COLO668 (cell line): Measurements from ENCODE around the gene CLDN22.
"Not testable (repeated sequence)": the region's sequence is repeated elsewhere in the genome, so short reads cannot be mapped to it uniquely, and the experiment has no call there.

ENCODE experiments used
- DNase-seq: peaks from one replicate; lab custom pipeline; 2025; ENCODE audit not compliant: unreplicated experiment; lab: John Stamatoyannopoulos, UW

Gene CLDN22

DNA sequence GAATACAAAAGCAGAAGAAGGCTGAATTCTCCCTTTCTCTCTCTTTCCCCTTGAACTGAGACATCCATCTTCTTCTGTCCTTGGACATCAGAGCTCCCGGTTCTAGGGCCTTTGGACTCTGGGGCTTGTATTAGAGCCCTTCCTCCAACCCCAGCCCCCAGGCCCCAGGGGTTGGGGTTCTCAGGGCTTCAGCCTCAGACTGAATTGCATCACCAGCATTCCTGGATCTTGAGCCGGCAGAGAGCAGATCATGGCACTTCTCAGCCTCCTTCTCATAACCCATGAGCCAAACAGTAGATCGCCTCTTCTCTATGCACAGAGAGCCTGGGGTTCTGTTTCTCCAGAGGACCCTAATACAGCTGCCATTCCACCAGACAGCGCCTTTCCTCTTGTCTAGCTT, 27.5 kb upstream of the CLDN22 start:
- no peak for DNase-seq

DNA sequence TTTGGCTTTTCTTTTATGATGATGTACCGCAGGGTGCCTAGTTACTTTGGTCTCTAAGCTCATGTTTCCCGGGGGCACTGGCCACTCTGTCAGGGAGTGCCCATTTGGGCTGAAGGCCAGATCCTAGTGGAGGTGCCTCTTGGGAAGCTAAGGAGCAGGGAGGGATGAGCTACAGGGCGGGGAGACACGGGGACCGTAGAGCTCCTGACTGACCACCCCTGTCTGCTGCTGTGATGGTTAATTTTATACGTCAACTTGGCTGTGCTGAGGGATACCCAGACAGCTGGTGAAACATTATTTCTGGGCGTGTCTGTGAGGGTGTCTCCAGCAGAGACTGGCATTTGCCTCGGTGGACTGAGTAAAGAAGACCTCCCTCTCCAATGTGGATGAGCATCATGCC, 27.1 kb upstream of the CLDN22 start:
- no peak for DNase-seq

DNA sequence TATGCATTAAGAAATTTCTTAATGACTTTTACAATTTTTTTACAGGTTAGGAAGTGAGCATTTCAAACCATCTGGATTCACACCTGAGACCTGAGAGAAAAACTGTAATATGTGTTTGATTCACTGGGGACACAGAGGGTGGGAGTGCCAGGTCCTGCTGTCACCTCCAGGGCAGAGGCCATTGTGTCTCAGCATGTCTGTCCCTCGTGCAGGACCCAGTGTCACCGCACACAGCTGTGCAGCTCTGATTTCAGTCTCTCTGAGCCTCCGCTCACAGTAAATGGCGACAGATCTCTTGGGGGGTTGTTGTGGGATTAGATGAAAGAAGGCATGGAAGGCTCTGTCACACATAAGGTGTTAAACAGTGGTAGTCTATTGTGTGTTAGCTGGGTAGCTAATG, 25.2 kb upstream of the CLDN22 start:
- DNase-seq = no peak

DNA sequence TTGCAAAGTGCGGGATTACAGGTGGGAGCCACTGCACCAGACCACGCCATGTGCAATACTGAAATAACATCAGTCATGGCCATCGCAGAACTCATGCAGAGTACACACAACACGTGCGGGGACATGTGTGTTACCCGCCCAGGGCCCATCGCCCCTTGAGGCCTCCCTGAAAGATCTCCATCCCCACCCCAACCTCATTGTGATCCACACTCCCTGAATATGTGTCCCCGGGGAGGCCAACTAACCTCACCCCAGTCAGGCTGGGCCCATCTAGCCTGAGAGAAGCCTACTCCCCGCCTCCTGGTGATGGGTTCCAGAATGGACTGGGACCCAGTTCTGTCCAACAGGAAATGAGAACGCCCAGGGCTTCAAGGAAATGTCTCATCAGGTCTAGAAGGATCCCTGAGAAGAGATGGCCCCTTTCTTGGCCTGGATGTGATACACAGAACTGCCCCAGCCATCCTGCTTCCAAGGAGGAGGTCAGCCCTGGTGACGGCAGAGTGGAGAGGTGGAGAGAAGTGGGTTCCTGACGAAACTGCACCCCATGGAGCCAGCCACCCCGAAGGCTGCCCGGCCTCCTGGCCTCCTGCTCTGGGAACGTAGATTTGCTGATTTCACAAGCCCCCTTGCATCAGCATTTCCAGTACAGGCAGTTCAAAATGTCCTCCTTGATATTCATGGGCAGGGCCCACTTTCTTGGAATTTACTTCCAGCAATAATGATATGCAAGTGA, 24.6 kb upstream of the CLDN22 start:
- no peak for DNase-seq

DNA sequence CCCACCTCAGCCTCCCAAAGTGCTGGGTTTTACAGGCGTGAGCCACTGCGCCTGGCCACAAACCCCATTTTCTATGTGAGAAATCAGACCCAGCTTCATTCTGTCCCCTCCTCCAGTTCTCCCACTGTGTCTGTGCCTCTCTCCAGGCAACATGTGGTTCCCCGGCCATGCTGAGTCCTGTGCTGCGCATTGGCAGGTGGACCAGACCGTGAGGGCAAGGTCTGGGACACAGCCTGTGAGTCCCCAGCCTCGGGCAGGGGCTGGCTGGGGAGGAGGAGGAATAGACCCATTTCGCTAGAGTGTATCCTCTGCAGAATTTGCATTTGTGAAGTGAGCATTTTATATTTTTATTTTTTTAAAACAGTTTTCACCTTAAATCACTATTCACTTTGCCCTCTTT, 23.7 kb upstream of the CLDN22 start:
- DNase-seq = no peak

DNA sequence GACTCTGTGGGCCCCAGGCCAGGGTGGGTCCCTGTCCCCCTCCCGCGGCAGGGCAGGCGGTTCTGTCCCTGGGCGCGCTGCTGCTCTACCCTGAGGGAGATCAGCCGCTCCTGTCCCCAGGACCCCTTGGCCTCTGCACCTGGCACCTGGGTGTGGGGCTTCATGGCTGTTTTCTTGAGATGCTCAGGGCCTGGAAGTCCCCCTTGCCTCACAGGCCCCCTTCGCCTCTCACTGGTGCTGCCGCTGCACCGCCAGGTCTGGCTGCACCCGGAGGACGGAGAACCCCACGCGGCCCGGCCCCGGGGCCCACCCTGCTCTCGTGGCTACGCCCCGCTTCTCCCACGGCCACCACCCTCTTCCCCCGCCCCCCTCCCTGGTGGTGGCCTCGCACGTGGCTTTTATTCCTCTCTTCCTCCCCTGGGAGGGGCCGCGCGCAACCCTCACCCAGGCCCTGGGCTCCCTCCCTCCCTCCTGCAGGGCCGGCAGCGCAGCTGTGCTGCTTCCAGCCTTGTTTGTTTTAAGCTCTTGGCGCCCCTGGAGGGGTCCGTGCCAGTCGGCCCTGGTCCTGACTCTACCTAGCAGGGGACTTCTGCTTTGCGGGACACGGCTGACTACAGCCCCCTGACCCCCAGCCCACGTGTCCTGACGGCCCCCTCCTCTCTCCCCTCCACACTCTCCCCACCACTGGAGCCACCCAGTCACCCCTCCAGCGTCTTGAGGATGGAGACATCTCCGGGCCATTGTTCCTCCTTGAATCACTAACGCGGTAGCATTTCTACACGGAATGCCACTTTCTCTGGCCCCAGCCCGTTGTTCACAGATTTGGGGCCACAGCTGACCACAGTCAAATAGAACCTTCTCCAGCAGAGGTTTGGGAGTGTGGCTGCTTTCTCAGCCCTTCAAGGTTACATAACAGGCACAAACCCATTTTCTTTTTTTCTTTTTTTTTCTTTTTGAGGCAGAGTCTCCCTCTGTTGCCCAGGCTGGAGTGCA, 22.8 kb upstream of the CLDN22 start:
- peak; percentile 33 for DNase-seq

DNA sequence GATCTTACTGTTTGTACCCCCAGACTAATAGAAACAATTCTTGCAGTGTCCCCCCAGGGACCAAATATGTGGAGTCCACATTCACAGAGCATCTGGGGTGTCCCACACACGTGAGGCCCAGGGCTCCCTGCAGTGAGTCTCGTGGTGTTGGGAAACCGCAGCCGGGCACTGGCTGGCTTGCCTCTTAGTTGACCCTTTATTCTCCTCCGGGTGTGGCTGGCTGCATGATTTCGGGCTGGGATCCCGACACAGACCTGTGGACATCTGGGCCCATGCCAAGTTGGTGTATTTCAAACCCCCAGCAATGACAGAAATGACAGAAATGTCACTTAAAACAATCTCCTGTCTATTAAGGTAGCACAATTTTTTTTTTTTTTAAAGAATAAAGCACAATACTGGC, 17.8 kb upstream of the CLDN22 start:
- DNase-seq = no peak

DNA sequence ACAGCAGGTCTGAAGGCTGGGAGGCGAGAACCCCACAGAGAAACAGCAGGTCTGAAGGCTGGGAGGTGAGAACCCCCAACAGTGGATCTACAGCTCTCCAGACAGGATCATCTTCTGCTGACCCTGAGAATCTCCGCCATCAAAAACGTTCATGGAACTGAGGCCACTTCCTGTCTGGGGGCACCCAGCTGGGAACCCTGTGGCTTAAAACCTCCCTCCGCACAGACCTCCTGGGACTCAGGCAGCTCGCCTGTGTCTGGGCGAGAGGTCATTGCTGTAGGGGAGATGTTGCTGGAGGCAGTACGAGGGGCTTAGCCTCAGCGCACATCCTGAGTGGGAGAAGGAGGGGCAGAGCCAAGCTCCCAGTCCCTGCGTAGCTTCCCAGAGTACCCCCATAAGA, 17.3 kb upstream of the CLDN22 start:
- no peak for DNase-seq

DNA sequence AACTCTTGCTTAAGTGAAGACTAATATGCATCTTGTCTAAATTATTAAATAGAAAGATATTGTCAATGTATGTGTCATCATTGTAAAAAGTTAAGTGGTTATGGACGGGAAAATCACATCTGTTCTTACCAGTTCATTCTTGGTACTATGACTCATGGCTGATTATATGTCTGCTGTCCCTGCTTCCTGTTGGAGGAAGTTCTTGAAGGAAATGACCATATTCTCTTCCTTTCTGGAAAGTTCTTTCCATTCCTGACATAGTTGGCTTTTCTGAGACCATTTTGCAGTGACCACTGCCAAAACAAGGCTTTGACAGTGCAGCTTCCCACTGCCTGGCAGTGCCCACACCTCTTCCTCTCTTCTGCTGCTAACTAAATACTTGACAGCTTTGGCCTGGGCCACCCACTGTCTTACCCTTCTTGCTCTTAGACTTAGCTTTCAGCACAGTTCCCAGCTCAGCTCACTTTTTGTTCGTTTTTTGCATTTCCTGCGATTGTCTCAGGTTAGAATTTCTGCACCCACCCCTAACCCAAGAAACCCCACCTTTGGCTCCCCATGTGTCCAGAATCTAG, 15.4 kb upstream of the CLDN22 start:
- no peak for DNase-seq

DNA sequence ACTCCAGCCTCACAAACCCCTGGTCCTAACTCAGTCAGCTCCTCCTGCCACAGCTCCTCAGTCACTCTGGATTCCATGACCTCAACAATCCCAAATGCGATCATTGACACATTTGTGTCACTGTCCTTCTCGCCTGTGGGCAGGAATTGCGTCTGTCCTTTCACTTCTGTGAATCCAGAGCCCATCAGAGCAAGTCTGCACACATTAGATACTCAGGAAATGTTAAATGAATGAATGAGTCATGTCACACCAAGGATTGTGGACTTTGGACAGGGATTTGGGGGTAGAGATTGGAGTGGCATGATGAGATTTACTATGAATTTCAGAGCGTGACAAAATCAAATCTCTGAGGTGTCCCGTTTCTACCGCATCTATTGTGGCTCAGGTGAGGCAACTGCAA, 13.9 kb upstream of the CLDN22 start:
- peak; percentile 63 for DNase-seq

DNA sequence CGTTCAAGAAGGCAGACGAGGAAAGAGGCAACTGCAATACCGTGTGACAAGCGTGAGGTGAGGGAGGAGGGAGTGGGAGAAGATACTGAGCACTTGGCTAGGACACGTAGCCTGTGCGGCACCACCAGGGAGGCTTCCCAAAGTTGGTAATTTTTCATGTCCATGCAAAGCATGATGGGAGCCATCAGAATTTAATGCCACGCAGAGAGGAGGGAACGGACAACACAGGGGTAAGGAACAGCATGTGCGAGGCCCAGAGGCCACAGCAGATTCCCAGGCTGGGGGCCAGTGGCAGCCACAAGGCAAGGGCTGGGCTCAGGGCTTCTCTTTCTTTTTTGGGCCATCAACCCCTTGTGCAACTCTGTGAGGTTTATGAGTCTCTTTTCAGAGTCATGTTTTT, 13.1 kb upstream of the CLDN22 start:
- no peak for DNase-seq

DNA sequence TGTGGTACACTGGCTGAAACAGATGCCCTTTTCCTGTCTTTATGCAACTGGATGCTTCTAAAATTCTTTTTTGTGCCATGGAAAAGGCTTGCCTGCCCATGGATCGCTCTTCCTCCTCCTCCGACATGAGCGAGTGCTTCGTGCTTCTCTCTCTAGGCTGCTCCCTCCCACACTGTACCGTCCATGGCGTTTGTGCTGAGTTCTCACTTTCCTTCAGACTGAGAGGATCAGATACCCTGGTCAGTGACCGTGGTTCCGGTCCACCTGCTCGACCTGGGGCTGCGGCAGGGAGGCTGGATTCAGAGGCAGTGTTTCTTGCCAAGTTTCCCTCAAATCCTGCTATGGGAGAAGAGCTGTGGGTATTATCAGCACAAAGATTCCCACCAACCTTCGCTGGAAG, 12.4 kb upstream of the CLDN22 start:
- DNase-seq = no peak

DNA sequence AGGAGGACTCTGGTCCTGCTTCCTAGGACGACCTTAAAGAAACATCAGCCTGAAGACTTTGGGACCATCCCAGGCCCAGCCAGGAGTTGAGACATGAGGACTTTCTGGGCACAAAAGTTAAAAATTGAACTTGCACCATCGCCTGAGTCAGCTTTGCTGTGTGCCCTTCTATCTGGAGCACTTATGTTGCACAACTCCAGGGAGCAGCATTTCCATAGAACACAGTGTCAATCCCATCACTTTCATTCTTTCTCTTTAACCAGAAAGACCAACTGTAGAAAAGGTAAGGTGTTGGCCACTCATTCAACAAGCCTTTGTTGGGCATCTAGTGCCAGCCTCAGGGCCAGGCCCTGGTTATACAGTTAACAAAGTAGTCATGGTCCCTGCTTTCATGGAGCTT, 10.8 kb upstream of the CLDN22 start:
- no peak for DNase-seq

DNA sequence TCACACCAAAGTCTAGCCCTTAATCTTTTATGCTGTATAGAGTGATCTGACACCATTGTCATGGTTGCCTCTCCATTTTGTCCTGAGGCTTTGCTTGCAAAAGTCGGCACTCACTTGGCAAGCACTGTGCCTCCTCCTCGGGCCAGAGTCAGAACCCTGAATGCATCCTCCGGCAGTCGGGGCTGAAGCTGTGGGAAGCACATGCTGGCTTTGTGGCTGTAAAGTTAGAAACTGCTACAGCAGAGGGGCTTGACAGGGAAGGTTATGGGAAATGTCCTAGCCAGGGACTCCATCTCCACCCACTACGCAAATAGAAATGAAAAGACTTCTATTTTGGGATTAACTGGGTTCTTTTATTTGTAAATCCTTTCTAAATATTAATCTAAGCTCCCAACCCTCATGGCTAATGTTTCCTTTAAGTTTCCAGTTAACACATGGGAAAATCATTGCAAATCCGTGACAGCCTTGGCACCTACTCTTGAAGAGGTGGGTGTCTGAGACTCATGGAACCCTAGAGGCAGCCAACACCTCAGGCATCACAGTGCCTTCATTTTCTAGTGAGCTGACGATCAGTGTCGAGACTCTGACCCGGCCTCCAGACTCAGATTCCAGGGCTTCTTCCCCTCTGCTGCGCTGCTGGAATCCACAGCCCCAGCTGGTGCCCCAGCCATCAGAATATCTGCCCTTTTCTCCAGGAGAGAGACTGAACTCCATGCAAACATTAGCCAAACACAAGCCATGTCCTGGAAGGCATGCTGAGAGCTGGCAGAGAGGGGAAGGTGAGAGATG, 10.1 kb upstream of the CLDN22 start:
- no peak for DNase-seq

DNA sequence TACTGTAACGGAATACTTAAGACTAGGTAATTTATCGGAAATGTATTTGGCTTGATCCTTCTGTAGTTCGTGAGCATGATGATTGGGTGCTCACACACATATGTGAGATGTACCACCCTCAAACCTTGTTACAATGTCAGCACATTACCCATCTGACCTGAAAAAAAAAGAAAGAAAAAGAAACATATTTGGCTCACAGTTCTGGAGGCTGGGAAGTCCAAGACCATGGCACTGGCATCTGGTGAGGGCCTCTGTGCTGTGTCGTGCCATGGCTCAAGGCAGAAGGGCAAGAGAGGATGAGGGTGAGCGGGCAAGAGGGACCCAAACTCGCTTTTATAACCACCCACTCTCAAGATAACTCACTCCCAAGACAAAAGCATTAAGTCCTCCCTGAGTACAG, 9.2 kb upstream of the CLDN22 start:
- no peak for DNase-seq

DNA sequence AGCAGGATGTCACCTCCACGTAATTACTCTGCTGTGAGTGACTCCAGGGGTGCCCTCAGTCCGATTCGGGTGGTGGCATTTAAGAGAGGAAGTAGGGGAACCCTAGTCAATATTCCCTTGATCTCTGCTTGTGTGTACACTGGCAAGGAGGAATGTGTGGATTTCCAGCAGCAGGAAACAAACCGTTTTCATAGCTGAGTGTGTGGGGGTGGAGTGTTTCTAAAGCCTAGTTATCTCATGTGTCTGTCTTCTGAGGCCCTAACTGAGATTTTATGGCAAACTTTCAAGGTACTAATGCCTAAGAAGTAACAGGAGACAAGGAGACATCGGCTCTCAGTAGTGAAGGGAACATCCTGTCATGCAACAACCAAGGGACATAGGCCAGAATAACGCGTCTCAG, 8.8 kb upstream of the CLDN22 start:
- no peak for DNase-seq

DNA sequence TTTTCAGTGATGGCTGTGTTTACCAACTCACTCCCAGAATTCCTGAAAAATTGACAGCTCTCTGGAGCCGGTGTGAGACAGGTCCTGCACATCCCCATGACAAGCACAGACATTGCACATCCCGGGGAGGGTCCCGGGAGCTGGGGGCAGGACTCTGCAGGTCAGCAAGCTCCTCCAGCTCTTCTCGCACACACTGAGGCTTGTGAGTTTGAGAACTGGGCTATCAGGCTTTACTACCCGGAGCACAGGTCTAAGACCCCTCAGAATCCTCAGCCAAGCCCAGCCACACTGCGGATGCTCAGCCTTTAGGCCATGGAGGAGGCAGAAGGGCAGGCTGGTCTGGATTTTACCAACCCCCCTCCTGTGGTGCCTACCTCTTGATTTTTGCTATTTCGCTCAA, 7.8 kb upstream of the CLDN22 start:
- no peak for DNase-seq

DNA sequence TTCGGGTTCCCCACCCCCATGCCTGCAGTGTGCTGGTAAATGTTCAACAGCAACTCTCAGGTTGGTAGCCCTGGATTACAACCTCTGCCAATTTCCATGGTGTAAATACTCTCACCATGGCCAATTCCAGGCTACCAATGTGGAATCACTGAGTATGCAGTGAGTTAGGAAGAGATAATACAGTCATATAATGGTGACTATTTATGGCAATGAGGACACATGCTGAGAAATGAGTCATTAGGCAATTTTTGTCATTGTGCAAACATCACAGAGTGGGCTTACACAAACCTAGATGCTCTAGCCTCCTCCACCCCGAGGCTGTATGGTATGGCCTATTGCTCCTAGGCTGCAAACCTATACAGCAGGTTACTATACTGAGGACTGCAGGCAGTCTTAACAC, 6.8 kb upstream of the CLDN22 start:
- no peak for DNase-seq

DNA sequence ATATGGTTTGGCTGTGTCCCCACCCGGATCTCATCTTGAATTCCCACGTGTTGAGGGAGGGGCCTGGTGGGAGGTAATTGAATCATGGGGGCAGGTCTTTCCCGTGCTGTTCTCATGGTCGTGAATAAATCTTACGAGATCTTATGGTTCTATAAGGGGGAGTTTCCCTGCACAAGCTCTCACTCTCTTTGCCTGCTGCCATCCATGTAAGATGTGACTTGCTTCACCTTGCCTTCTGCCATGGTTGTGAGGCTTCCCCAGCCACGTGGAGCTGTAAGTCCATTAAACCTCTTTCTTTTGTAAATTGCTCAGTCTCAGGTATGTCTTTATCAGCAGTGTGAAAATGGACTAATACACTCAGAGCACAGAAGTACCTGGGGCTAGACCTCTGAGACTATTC, 6.3 kb upstream of the CLDN22 start:
- DNase-seq = not testable (repeated sequence)

DNA sequence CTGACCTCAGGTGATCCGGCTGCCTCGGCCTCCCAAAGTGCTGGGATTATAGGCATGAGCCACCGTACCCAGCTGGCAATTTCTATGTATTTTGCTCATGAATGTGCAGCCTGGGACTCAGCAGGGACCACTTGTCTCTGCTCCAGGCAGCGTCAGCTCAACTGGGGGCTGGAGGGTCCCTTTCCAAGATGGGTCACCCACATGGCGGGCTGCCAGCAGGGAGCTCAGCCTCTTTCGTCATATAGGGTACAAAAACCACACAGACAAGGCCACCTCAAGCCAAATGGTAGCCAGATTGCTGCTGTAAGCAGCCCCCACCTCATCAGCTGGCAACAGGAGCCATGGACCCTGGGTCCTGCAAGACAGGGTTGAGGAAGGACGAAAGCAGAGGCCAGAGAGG, 4.5 kb upstream of the CLDN22 start:
- no peak for DNase-seq

DNA sequence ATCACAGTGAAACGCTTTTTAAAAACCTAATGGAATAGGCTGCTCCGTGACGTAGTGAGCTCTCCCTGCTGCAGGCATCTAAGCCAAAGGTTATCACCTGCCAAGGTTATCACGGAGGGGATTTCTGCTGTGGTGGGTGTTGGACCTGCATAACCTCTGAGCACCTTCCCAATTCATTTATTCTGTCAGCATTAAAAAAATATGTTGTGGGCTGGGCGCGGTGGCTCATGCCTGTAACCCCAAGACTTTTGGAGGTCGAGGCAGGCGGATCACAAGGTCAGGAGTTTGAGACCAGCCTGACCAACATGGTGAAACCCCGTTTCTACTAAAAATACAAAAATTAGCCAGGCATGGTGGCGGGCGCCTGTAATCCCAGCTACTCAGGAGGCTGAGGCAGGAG, 4.0 kb upstream of the CLDN22 start:
- not testable (repeated sequence) for DNase-seq
